ENCODE results near the gene PDIA5.

Gene PDIA5

GRCh38 chr3:123047062-123047319 is 19.8 kb upstream of the PDIA5 start:
- Histone ChIP-seq H2AK5ac (ENCODE audit: low read length, severe bottlenecking) (no peak overlapping the region), H3K9me3 (ENCODE audit: control insufficient read depth, low read length) (no peaks in the 10 kb centered on the region)
- 79% methylated on average over 3 of the region's 3 CpGs for WGBS

GRCh38 chr3:123048480-123049237 is 18.2 kb upstream of the PDIA5 start:
- peaks cover 0 to 49% of the 10 kb centered on the region in 2 experiments for H3K27me3 ChIP-seq (ENCODE audit: control insufficient read depth in 1 of 2, insufficient read depth in 1 of 2, low read length in 2 of 2)
- no peak overlapping the region for H4K8ac ChIP-seq (ENCODE audit: low read length)
- H2BK120ac ChIP-seq (ENCODE audit: low read depth, low read length) = no peak overlapping the region
- no peak overlapping the region for H3K4me2 ChIP-seq (ENCODE audit: low read length, poor library complexity, severe bottlenecking)
- no peaks in the 10 kb centered on the region for H3K9me3 ChIP-seq (ENCODE audit: control insufficient read depth, low read length)
- WGBS = 90% methylated on average over 13 of the region's 13 CpGs
- H3K18ac ChIP-seq (ENCODE audit: low read depth in 1 of 2, low read length in 2 of 2) = no peak overlapping the region
- H3K9ac ChIP-seq (ENCODE audit: low read length) = no peak overlapping the region
- H3K23ac ChIP-seq (ENCODE audit: low read length in 2 of 2) = peak overlapping the region in 1 of 2 experiments; percentile 44
- peaks cover 2% of the 10 kb centered on the region for H3K4me1 ChIP-seq (ENCODE audit: control insufficient read depth, insufficient read depth, low read depth, low read length)
- no peak overlapping the region for H3K4ac ChIP-seq (ENCODE audit: low read depth in 1 of 2, low read length in 2 of 2)
- no peak overlapping the region for H3K14ac ChIP-seq (ENCODE audit: low read length in 2 of 2)
- no peak overlapping the region for H2AK5ac ChIP-seq (ENCODE audit: low read length, severe bottlenecking)
- no peaks in the 10 kb centered on the region for H3K79me1 ChIP-seq (replicated peaks; ENCODE audit: low read length, poor library complexity, severe bottlenecking)
- no peaks in the 10 kb centered on the region for H3K36me3 ChIP-seq (ENCODE audit: control insufficient read depth in 1 of 2, insufficient read depth in 2 of 2, low read depth in 1 of 2, low read length in 2 of 2)
- no peak overlapping the region for H2BK12ac ChIP-seq (ENCODE audit: low read length in 2 of 2)
- H3K4me3 ChIP-seq (ENCODE audit: insufficient read depth in 1 of 2, low read depth in 1 of 2, low read length in 2 of 2) = no peak overlapping the region
- no peak for DNase-seq
- H4K91ac ChIP-seq (ENCODE audit: low read length) = peak overlapping the region; percentile 9
- H2BK15ac ChIP-seq (ENCODE audit: low read depth, poor library complexity, severe bottlenecking) = no peak overlapping the region
- no peak overlapping the region for H2BK5ac ChIP-seq (ENCODE audit: low read depth, low read length, poor library complexity, severe bottlenecking)
- H2AFZ ChIP-seq (ENCODE audit: low read depth, low read length) = no peak overlapping the region
- H3K27ac ChIP-seq (ENCODE audit: low read length, poor library complexity, severe bottlenecking) = no peak overlapping the region

More at GRCh38 chr3:123047062-123047319, 19.8 kb upstream of the PDIA5 start:
- Histone ChIP-seq H4K91ac (ENCODE audit: low read length) (no peak overlapping the region), H3K23ac (ENCODE audit: low read length in 2 of 2) (no peak overlapping the region), H3K79me1 (replicated peaks; ENCODE audit: low read length, poor library complexity, severe bottlenecking) (no peaks in the 10 kb centered on the region), H4K8ac (ENCODE audit: low read length) (no peak overlapping the region), H2BK120ac (ENCODE audit: low read depth, low read length) (no peak overlapping the region), H3K18ac (ENCODE audit: low read depth in 1 of 2, low read length in 2 of 2) (no peak overlapping the region), H3K27me3 (ENCODE audit: control insufficient read depth in 1 of 2, insufficient read depth in 1 of 2, low read length in 2 of 2) (peaks cover 6 to 44% of the 10 kb centered on the region in 2 experiments), H2BK12ac (ENCODE audit: low read length in 2 of 2) (no peak overlapping the region), H3K4me3 (ENCODE audit: insufficient read depth in 1 of 2, low read depth in 1 of 2, low read length in 2 of 2) (no peak overlapping the region), H3K27ac (ENCODE audit: low read length, poor library complexity, severe bottlenecking) (no peak overlapping the region), H3K14ac (ENCODE audit: low read length in 2 of 2) (no peak overlapping the region), H3K36me3 (ENCODE audit: control insufficient read depth in 1 of 2, insufficient read depth in 2 of 2, low read depth in 1 of 2, low read length in 2 of 2) (no peaks in the 10 kb centered on the region), H3K4me2 (ENCODE audit: low read length, poor library complexity, severe bottlenecking) (no peak overlapping the region), H3K9ac (ENCODE audit: low read length) (no peak overlapping the region), H2BK15ac (ENCODE audit: low read depth, poor library complexity, severe bottlenecking) (no peak overlapping the region), H2AFZ (ENCODE audit: low read depth, low read length) (no peak overlapping the region), H3K4ac (ENCODE audit: low read depth in 1 of 2, low read length in 2 of 2) (no peak overlapping the region), H2BK5ac (ENCODE audit: low read depth, low read length, poor library complexity, severe bottlenecking) (no peak overlapping the region), H3K4me1 (ENCODE audit: control insufficient read depth, insufficient read depth, low read depth, low read length) (peaks cover 2% of the 10 kb centered on the region)
- DNase-seq = no peak

- Histone ChIP-seq H3K27ac (ENCODE audit: low read length, poor library complexity, severe bottlenecking) (no peak overlapping the region), H2AFZ (ENCODE audit: low read depth, low read length) (no peak overlapping the region), H3K18ac (ENCODE audit: low read depth in 1 of 2, low read length in 2 of 2) (no peak overlapping the region), H2BK15ac (ENCODE audit: low read depth, poor library complexity, severe bottlenecking) (no peak overlapping the region), H3K9me3 (ENCODE audit: control insufficient read depth, low read length) (no peaks in the 10 kb centered on the region), H3K23ac (ENCODE audit: low read length in 2 of 2) (no peak overlapping the region), H3K27me3 (ENCODE audit: control insufficient read depth in 1 of 2, insufficient read depth in 1 of 2, low read length in 2 of 2) (peaks cover 0 to 58% of the 10 kb centered on the region in 2 experiments), H3K4me2 (ENCODE audit: low read length, poor library complexity, severe bottlenecking) (no peak overlapping the region), H3K79me1 (replicated peaks; ENCODE audit: low read length, poor library complexity, severe bottlenecking) (no peaks in the 10 kb centered on the region), H3K36me3 (ENCODE audit: control insufficient read depth in 1 of 2, insufficient read depth in 2 of 2, low read depth in 1 of 2, low read length in 2 of 2) (no peaks in the 10 kb centered on the region), H3K4me3 (ENCODE audit: insufficient read depth in 1 of 2, low read depth in 1 of 2, low read length in 2 of 2) (no peak overlapping the region), H2BK120ac (ENCODE audit: low read depth, low read length) (no peak overlapping the region), H3K14ac (ENCODE audit: low read length in 2 of 2) (no peak overlapping the region), H3K9ac (ENCODE audit: low read length) (no peak overlapping the region), H3K4me1 (ENCODE audit: control insufficient read depth, insufficient read depth, low read depth, low read length) (peaks cover 2% of the 10 kb centered on the region), H2AK5ac (ENCODE audit: low read length, severe bottlenecking) (no peak overlapping the region), H2BK5ac (ENCODE audit: low read depth, low read length, poor library complexity, severe bottlenecking) (no peak overlapping the region), H4K91ac (ENCODE audit: low read length) (peak overlapping the region; percentile 71), H2BK12ac (ENCODE audit: low read length in 2 of 2) (peak overlapping the region in 1 of 2 experiments; percentile 23), H4K8ac (ENCODE audit: low read length) (peak overlapping the region; percentile 27), H3K4ac (ENCODE audit: low read depth in 1 of 2, low read length in 2 of 2) (no peak overlapping the region)
- no peak for DNase-seq
- WGBS = 86% methylated on average over 2 of the region's 2 CpGs
Measured at GRCh38 chr3:123050666-123051065, 16.2 kb upstream of the PDIA5 start.

GRCh38 chr3:123053107-123053506 is 13.7 kb upstream of the PDIA5 start:
- no peak overlapping the region for H2BK120ac ChIP-seq (ENCODE audit: low read depth, low read length)

More at GRCh38 chr3:123053107-123053506, 13.7 kb upstream of the PDIA5 start:
- WGBS = 88% methylated on average over 2 of the region's 2 CpGs
- no peak overlapping the region for H3K18ac ChIP-seq (ENCODE audit: low read depth in 1 of 2, low read length in 2 of 2)
- H4K91ac ChIP-seq (ENCODE audit: low read length) = no peak overlapping the region
- no peak overlapping the region for H3K4me2 ChIP-seq (ENCODE audit: low read length, poor library complexity, severe bottlenecking)
- no peaks in the 10 kb centered on the region for H3K9me3 ChIP-seq (ENCODE audit: control insufficient read depth, low read length)
- no peak overlapping the region for H2AFZ ChIP-seq (ENCODE audit: low read depth, low read length)
- no peaks in the 10 kb centered on the region for H3K79me1 ChIP-seq (replicated peaks; ENCODE audit: low read length, poor library complexity, severe bottlenecking)
- H3K36me3 ChIP-seq (ENCODE audit: control insufficient read depth in 1 of 2, insufficient read depth in 2 of 2, low read depth in 1 of 2, low read length in 2 of 2) = no peaks in the 10 kb centered on the region
- H2BK12ac ChIP-seq (ENCODE audit: low read length in 2 of 2) = no peak overlapping the region
- H3K27ac ChIP-seq (ENCODE audit: low read length, poor library complexity, severe bottlenecking) = no peak overlapping the region
- no peak overlapping the region for H4K8ac ChIP-seq (ENCODE audit: low read length)
- no peak overlapping the region for H2BK15ac ChIP-seq (ENCODE audit: low read depth, poor library complexity, severe bottlenecking)
- no peak overlapping the region for H3K4ac ChIP-seq (ENCODE audit: low read depth in 1 of 2, low read length in 2 of 2)
- H2AK5ac ChIP-seq (ENCODE audit: low read length, severe bottlenecking) = no peak overlapping the region
- peaks cover 0 to 45% of the 10 kb centered on the region in 2 experiments for H3K27me3 ChIP-seq (ENCODE audit: control insufficient read depth in 1 of 2, insufficient read depth in 1 of 2, low read length in 2 of 2)
- no peak overlapping the region for H3K4me3 ChIP-seq (ENCODE audit: insufficient read depth in 1 of 2, low read depth in 1 of 2, low read length in 2 of 2)
- peak overlapping the region in 1 of 2 experiments; percentile 84 for H3K14ac ChIP-seq (ENCODE audit: low read length in 2 of 2)
- H3K23ac ChIP-seq (ENCODE audit: low read length in 2 of 2) = no peak overlapping the region
- no peak overlapping the region for H2BK5ac ChIP-seq (ENCODE audit: low read depth, low read length, poor library complexity, severe bottlenecking)
- H3K9ac ChIP-seq (ENCODE audit: low read length) = no peak overlapping the region
- no peak for DNase-seq
- peaks cover 2% of the 10 kb centered on the region for H3K4me1 ChIP-seq (ENCODE audit: control insufficient read depth, insufficient read depth, low read depth, low read length)

Data from mesenchymal stem cell (in vitro differentiated cells and primary cell).